ENCODE data around the gene NDUFS6.

NDUFS6 gene

DNA sequence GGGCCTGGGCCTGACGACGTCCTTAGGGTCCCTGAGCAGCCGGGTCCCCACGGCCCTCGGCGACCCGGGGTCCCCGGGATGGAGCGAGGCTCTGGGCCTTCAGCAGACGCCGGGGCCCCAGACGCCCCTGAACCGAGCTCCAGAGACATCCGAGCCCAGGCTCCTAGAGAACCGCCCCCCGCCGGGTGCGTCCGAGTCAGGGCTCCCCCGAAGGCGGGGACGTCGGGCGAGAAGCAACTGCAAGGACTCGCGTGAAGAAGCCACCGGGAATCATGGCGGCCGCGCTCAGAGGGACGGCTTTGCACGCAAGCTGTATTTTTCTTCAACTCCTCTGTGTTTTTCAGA lies 56.0 kb downstream of the NDUFS6 start:
- DNase-seq, result no peak

DNA sequence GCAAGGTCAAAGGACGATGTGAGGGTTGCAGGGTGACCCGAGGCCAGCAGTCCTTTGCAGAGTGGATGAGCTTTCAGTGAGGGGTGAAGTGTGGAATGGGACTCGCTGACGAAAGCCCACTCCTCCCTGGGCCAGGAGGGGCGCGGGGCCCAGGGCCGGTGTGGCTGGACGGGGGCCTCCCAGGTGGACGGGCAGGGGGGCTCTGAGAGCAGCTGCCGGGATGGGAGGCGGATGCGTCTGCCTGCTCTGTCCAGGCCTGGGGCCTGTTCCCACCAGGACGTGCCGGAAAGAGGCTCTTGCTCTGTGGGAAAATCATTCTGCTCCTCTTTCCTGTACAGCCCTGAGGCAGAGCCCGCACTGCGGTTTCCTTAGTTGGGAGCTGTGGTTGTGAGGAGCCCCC lies 57.2 kb downstream of the NDUFS6 start:
- no peak for DNase-seq

- DNase-seq, result no peak
Observed at GRCh38 chr5:1859099-1859498, 57.9 kb downstream of the NDUFS6 start.

DNA sequence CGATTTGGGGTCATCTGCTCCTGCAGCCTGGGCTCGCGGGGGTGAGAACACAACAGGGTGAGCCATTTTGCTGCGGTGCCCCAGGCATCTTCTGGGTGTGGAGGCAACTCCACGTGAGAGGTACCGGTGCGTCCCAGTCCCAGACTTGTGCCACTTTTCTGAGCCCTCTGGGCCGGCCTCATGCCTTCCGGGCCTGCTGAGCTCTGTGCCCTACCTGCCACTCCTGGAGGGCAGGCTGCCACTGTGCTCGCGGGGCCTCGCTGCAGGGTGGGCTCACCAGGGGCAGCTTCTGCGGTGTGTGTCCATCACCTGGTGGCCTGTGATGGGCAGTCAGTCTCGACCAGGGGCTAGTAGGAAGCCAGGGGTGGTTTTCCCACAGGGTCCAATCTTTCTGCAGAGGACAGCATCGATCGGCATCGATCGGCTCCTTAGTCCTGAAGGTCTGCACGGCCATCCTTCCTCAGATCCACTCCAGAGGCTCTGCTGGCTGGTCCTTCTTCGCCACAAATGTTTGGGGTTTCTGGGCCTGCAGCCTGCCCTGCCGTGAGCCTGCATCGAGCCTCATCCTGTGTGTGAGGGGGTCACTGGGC lies 58.9 kb downstream of the NDUFS6 start:
- DNase-seq, result no peak

DNA sequence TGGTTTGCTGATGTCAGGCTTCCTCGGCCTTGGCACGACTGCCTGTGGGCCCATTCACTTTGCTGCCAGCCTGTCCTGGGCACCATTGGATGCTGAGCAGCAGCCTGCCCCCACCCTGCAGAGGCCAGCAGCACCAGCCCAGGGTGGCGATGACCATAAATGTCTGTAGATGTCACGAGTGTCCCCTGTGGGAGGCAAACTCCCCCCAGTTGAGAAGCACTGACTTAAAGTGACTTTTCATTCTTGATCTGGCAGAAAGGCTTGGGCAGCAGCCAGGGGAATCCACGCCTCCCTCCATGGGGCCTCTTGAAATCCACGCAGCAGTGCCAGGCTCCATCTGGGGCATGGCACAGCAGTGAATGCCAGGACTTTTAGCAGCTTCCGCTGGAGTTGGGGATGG lies 59.7 kb downstream of the NDUFS6 start:
- DNase-seq, result no peak

DNA sequence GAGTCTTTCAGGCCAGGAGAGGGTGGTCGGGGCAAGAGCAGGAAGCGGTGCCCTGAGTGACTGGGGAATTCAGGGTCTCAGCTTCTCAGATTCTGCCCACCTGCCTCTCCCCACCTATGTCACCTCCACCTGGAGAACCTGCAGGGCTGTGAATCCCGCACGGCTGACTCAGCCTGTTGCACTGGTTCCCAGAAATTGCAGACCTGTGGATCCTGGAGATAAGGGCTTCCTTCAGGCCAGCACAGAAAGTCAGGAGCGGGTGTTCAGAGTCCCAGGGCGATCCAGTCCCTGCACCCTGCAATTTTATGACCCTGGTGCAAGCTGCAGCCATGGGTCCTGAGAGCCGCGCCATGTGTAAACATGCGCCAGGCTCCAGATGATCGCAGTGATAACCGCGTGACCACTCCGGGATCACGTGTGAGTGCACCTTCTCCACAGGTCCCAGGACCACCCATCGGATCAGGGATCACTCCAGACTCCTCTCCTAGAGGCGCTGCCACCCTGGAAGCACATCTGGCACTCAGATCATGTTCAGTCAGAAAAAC lies 63.8 kb downstream of the NDUFS6 start:
- no peak for DNase-seq

GRCh38 chr5:1865486-1865885 lies 64.3 kb downstream of the NDUFS6 start:
- DNase-seq, result no peak
